22Rv1 (cell line): ENCODE results near the gene SLC12A2.

Experiments
- ZFX ChIP-seq: fragments of 450-650 bp; IDR thresholded peaks from 2 replicates; pipeline ENCODE4 v1.6.1; 2017; ENCODE audit warnings: antibody characterized with exemption, borderline replicate concordance
- TF ChIP-seq, protein P1 (sequence below): fragments of 450-650 bp; IDR thresholded peaks from 2 replicates; pipeline ENCODE4 v1.5.1; 2017; ENCODE audit warnings: mild to moderate bottlenecking

DNA sequence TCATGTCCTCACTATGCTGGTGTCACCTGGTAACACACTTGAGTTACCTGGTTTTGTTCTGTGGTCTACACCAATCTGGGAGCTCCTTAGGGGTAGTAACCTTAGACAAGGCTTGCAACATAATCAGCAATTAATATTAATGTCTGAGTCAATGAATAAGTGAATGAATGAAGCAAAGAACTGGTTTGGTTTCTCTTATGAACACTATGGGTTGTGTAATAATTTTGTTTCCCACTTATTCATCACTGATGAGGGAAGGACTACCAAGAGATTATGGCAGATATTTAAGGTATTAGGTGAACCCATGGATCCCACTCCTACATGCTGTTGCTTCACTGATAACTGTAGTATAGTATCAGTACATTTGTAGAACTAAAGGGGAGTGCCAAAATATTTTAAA, 116.0 kb downstream of the SLC12A2 start:
- TF ChIP-seq, protein P1, sequence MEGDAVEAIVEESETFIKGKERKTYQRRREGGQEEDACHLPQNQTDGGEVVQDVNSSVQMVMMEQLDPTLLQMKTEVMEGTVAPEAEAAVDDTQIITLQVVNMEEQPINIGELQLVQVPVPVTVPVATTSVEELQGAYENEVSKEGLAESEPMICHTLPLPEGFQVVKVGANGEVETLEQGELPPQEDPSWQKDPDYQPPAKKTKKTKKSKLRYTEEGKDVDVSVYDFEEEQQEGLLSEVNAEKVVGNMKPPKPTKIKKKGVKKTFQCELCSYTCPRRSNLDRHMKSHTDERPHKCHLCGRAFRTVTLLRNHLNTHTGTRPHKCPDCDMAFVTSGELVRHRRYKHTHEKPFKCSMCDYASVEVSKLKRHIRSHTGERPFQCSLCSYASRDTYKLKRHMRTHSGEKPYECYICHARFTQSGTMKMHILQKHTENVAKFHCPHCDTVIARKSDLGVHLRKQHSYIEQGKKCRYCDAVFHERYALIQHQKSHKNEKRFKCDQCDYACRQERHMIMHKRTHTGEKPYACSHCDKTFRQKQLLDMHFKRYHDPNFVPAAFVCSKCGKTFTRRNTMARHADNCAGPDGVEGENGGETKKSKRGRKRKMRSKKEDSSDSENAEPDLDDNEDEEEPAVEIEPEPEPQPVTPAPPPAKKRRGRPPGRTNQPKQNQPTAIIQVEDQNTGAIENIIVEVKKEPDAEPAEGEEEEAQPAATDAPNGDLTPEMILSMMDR: no peak
- TF ChIP-seq ZFX: no peak
